Measurements from ENCODE around the gene PRR11. TPM values are rescaled to one million over a fixed set of nuclear protein-coding genes. Genes with fewer than 3 reads are reported as not detected.
A peak's percentile ranks its signal among the peaks of the same experiment; 100 is the strongest.

PRR11 gene
- total and polyA plus RNA-seq, 2 of the 4 experiments (the other 2 are of a cell fraction), result 8.6 to 24.0 TPM

DNA sequence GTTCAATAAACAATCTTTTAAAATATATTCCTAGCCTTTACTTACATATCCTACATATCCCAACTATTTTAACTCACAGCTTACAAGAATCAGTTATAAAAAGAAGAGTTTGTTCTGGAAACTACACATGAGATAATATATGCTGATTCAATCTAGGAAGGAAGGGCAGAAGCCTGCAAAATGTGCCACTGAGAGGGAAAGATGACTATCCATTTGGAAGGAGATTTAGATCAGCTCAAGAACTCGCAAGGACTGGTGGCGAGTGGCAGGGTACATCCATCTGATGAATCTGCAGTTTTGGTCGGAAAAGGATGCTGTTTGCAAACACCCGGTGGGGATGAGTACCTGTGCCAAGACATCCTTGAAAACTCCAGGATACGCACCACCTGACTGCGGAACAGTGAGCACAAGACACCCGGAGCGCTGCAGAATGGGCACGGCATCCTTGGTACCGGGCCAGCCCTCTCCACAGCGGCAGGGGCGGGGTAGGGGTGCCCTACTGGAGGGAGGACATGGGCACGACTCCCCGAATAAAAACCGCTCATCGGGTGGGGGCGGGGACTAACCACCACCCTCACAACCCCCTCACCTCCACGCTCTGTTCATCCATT is 49.6 kb upstream of the PRR11 start:
- no TSS peak for BruUV-seq (replicated peaks)
- peak overlapping the region; percentile 69 for H3K9ac ChIP-seq (ENCODE audit: low read depth, low read length)
- H3K79me1 ChIP-seq (ENCODE audit: low read depth in 1 of 2, low read length in 2 of 2), result peaks cover 10 to 33% of the 10 kb centered on the region in 2 experiments; a peak in 3 of 4 replicates
- WGBS, 2 experiments (ENCODE audit: extremely low coverage in 2 of 2, insufficient read length in 1 of 2), result 0% methylated on average over 7 of the region's 18 CpGs; no CpG with 5 or more reads in 1 of the 2 experiments
- H3K56ac ChIP-seq (ENCODE audit: extremely low read depth, insufficient read depth, low read length), result peak overlapping the region; percentile 55; the same call in 1 of the 2 replicates
- H3K9me1 ChIP-seq (ENCODE audit: insufficient read depth, low read length), result no peaks in the 10 kb centered on the region
- H3K27ac ChIP-seq (ENCODE audit: insufficient read depth, low read length), result peak overlapping the region; percentile 44
- peak overlapping the region; percentile 54 for H3K4me3 ChIP-seq (ENCODE audit: insufficient read depth, low read depth, low read length)
- peak overlapping the region; percentile 77 for H3K23ac ChIP-seq (ENCODE audit: low read depth, low read length)
- peak overlapping the region in 1 of 2 experiments; percentile 4; a peak in 1 of 4 replicates for H4K8ac ChIP-seq (ENCODE audit: low read depth in 2 of 2, low read length in 2 of 2)
- H2BK15ac ChIP-seq (ENCODE audit: low read depth, low read length), result no peak overlapping the region
- H3K9me3 ChIP-seq (ENCODE audit: control insufficient read depth, insufficient read depth, low read length), result no peaks in the 10 kb centered on the region
- DNase-seq (peak; percentile 41), ATAC-seq (ENCODE audit: low read depth) (peak; percentile 35)
- ChIA-PET CTCF (interaction anchor here (1.2 kb wide), 1 partner anchor 14 kb away, joined by 3 read pairs; no protein-coding TSS in a partner anchor), POLR2A (ENCODE audit: unreplicated experiment) (interaction anchor here (0.6 kb wide), 1 partner anchor 45 kb away, joined by 3 read pairs; no protein-coding TSS in a partner anchor)
- in situ Hi-C loops (cut with MboI; ENCODE audit: low sequenced_read_pairs) (no loop called here), intact Hi-C loops (cut with micrococcal nuclease) (loop anchor here (1.0 kb wide), 1 partner anchor 49 kb away; the partner anchor contains the start of genes PRR11 and SKA2), dilution Hi-C loops (cut with HindIII; ENCODE audit: low sequenced_read_pairs, unreplicated experiment) (no loop called here)
- peak overlapping the region; percentile 28; the same call in 1 of the 2 replicates for H2BK120ac ChIP-seq (ENCODE audit: low read depth, low read length)
- no peaks in the 10 kb centered on the region for H3K36me3 ChIP-seq (ENCODE audit: control insufficient read depth, insufficient read depth, low read length)
- no peak overlapping the region for H4K91ac ChIP-seq (ENCODE audit: insufficient read depth, low read depth, low read length)
- peak overlapping the region; percentile 7; the same call in 1 of the 2 replicates for H3K18ac ChIP-seq (ENCODE audit: low read depth, low read length)
- no peak overlapping the region; the same call in 1 of the 2 replicates for H2BK20ac ChIP-seq (ENCODE audit: low read depth, low read length)
- peak overlapping the region; percentile 57 for H3K14ac ChIP-seq (replicated peaks; ENCODE audit: low read depth, low read length)
- no peak overlapping the region for H4K5ac ChIP-seq (ENCODE audit: low read depth, low read length)
- peak overlapping the region; percentile 80 for H3K4me2 ChIP-seq (ENCODE audit: low read depth, low read length)
- H2BK5ac ChIP-seq (ENCODE audit: low read depth, low read length, poor library complexity, severe bottlenecking), result peak overlapping the region; percentile 27
- peak overlapping the region; percentile 92 for H2AFZ ChIP-seq (replicated peaks; ENCODE audit: low read length, poor library complexity)
- no peaks in the 10 kb centered on the region for H3K4me1 ChIP-seq (ENCODE audit: control insufficient read depth, insufficient read depth, low read length)
- H3K27me3 ChIP-seq (ENCODE audit: control insufficient read depth, insufficient read depth, low read length), result no peaks in the 10 kb centered on the region
- peak overlapping the region; percentile 52; the same call in 1 of the 2 replicates for H2AK5ac ChIP-seq (ENCODE audit: low read depth, low read length)
- peak overlapping the region; percentile 61 for H3K4ac ChIP-seq (ENCODE audit: low read depth, low read length)
- no peak for TF ChIP-seq RCOR1 (IDR thresholded peaks at IDR 0.05; ENCODE audit: insufficient replicate concordance, low read length)
- TF ChIP-seq, protein P1, sequence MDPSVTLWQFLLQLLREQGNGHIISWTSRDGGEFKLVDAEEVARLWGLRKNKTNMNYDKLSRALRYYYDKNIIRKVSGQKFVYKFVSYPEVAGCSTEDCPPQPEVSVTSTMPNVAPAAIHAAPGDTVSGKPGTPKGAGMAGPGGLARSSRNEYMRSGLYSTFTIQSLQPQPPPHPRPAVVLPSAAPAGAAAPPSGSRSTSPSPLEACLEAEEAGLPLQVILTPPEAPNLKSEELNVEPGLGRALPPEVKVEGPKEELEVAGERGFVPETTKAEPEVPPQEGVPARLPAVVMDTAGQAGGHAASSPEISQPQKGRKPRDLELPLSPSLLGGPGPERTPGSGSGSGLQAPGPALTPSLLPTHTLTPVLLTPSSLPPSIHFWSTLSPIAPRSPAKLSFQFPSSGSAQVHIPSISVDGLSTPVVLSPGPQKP (IDR thresholded peaks at IDR 0.05; ENCODE audit: borderline replicate concordance, low read depth, low read length), result no peak
- no peak for TF ChIP-seq NFE2L2 (IDR thresholded peaks at IDR 0.05; ENCODE audit: low read depth, low read length)
- 0 out of 2 replicates have a peak, but pooled peaks have one; percentile 20 for TF ChIP-seq MXI1 (IDR thresholded peaks at IDR 0.05; ENCODE audit: borderline replicate concordance, low read depth, low read length)
- 0 out of 2 replicates have a peak, but pooled peaks have one; percentile 0 for TF ChIP-seq RAD21 (IDR thresholded peaks at IDR 0.05; ENCODE audit: low read length)
- TF ChIP-seq, protein P2, sequence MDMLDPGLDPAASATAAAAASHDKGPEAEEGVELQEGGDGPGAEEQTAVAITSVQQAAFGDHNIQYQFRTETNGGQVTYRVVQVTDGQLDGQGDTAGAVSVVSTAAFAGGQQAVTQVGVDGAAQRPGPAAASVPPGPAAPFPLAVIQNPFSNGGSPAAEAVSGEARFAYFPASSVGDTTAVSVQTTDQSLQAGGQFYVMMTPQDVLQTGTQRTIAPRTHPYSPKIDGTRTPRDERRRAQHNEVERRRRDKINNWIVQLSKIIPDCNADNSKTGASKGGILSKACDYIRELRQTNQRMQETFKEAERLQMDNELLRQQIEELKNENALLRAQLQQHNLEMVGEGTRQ (IDR thresholded peaks at IDR 0.05; ENCODE audit: low read depth, low read length), result no peak
- no peaks in the 10 kb centered on the region; the same call in 1 of the 2 replicates for H4K20me1 ChIP-seq (ENCODE audit: insufficient read depth, low read length)
- peak overlapping the region; percentile 88 for H2AK9ac ChIP-seq (replicated peaks; ENCODE audit: low read depth, low read length, poor library complexity)
